Ovary (tissue), 3 donors: Measurements from ENCODE around the gene C1orf21.

ENCODE experiments used
- CTCF ChIP-seq, 3 donors: fragments of 450-650 bp in 2 of 3; fragments of 200-600 bp in 1 of 3; IDR thresholded peaks; one replicate each; pipeline versions ENCODE4 v1.5.1 to v1.8.0; 2016 to 2022; ENCODE audit warnings: antibody characterized with exemption in 3 of 3, mild to moderate bottlenecking in 1 of 3
- POLR2A ChIP-seq: fragments of 450-650 bp; IDR thresholded peaks from one replicate; pipeline ENCODE4 v1.6.1; 2017; ENCODE audit warnings: antibody characterized with exemption, mild to moderate bottlenecking, moderate library complexity
- donor health status: DM: no; HTN: no; CAD: no.

GRCh38 chr1:184409011-184409410 lies 22.2 kb downstream of the C1orf21 start:
- TF ChIP-seq CTCF (IDR thresholded peaks at IDR 0.05) (no peak), POLR2A (no peak)
